ENCODE results near the gene ZNF582. TPM values are rescaled to one million over a fixed set of nuclear protein-coding genes. Genes with fewer than 3 reads are reported as not detected.

The ZNF582 gene
- total and polyA plus RNA-seq, 2 donors (not counting 1 experiment from before 2014, with no cell fraction given), result 4.8 to 10.0 TPM

DNA sequence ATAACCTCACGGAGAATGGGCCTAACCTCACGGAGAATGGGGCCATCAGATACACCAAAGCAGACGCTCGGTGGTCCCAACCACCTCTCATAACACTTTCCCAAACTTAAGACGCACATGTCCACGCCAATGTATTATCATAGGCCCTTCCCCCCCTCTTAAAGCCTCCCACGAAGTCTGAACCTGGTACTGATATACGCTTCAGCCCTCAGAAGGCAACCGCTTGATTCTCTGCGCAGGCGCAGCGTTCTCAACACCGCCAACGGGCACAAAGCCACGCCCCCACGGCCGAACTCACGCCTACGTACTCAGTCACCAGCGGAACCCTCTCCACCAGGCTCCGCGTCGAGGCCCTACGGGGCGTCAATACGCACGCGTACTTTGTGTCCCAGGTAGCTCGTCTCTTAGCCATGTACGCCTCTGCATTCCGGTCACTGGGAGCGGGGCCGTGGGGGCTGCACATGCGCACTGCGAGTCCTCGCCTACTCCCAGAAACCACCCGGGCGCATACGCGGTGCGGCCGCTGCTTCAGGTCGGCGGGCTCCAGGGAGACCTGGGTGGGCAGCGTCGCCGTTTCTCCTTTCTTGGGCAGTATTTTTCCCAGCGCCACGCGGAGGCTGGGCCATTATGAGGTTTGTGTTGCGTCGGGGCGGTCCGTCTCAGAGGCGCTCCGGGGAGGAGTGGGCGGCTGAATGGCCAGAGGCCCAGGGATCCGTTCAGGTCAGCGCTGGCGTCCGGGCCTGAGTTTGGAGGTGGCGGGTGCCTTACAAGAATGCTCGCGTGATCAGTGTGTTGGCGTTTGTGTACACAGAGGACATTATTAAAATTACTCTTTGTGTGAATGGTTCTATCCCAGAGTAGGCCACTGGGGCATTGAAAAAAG lies 25.3 kb downstream of the ZNF582 start:
- Mint-ChIP-seq H3K4me1 (peaks cover 25% of the 10 kb centered on the region), H3K4me3 (peak overlapping the region; percentile 96), H3K9me3 (ENCODE audit: insufficient read depth) (peaks cover 25% of the 10 kb centered on the region), H3K27ac (peak overlapping the region; percentile 90), H3K27me3 (no peaks in the 10 kb centered on the region)
- no peaks in the 10 kb centered on the region for H4K20me1 ChIP-seq (ENCODE audit: control insufficient read depth, insufficient read depth, low read length, poor library complexity, severe bottlenecking)
- peak overlapping the region; percentile 93 for H2AFZ ChIP-seq (ENCODE audit: insufficient read depth, low read depth, low read length, poor library complexity, severe bottlenecking)
- H3K27me3 ChIP-seq (replicated peaks in 1 of 4; ENCODE audit: control extremely low read depth in 1 of 4, control insufficient read depth in 3 of 4, insufficient read depth in 4 of 4, low read length in 3 of 4), result no peaks in the 10 kb centered on the region
- peaks cover 0 to 10% of the 10 kb centered on the region in 2 experiments for H3K36me3 ChIP-seq (replicated peaks in 1 of 2; ENCODE audit: control extremely low read depth in 1 of 2, control insufficient read depth in 1 of 2, extremely low read depth in 1 of 2, insufficient read depth in 2 of 2, low read length in 1 of 2)
- H3K27ac ChIP-seq (ENCODE audit: low read length in 2 of 2), result peak overlapping the region; percentile 78 to 79
- H3K4me1 ChIP-seq (ENCODE audit: control insufficient read depth in 2 of 2, insufficient read depth in 2 of 2, low read length in 2 of 2), result peaks cover 8 to 14% of the 10 kb centered on the region in 2 donors
- peak overlapping the region; percentile 87 for H3K4me2 ChIP-seq (replicated peaks; ENCODE audit: low read depth, low read length, poor library complexity, severe bottlenecking)
- TF ChIP-seq EZH2 (IDR thresholded peaks at IDR 0.05; ENCODE audit: borderline replicate concordance, insufficient read depth, low read depth, low read length, poor library complexity, severe bottlenecking), result no peak
- TF ChIP-seq, protein P1, sequence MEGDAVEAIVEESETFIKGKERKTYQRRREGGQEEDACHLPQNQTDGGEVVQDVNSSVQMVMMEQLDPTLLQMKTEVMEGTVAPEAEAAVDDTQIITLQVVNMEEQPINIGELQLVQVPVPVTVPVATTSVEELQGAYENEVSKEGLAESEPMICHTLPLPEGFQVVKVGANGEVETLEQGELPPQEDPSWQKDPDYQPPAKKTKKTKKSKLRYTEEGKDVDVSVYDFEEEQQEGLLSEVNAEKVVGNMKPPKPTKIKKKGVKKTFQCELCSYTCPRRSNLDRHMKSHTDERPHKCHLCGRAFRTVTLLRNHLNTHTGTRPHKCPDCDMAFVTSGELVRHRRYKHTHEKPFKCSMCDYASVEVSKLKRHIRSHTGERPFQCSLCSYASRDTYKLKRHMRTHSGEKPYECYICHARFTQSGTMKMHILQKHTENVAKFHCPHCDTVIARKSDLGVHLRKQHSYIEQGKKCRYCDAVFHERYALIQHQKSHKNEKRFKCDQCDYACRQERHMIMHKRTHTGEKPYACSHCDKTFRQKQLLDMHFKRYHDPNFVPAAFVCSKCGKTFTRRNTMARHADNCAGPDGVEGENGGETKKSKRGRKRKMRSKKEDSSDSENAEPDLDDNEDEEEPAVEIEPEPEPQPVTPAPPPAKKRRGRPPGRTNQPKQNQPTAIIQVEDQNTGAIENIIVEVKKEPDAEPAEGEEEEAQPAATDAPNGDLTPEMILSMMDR (IDR thresholded peaks at IDR 0.05), result no peak
- peak overlapping the region; percentile 45 to 85 (median 77) for H3K4me3 ChIP-seq (ENCODE audit: control extremely low read depth in 1 of 5, extremely low read depth in 1 of 5, insufficient read depth in 1 of 5, low read depth in 2 of 5, low read length in 4 of 5)
- intact Hi-C loops (cut with micrococcal nuclease), result loop anchor here (1.0 to 2.0 kb wide), 2 partner anchors 25 to 53 kb away; partner anchors contain the start of genes ZNF582 and ZSCAN5A
- H3K9me3 ChIP-seq (ENCODE audit: control extremely low read depth in 1 of 3, control insufficient read depth in 2 of 3, insufficient read depth in 1 of 3, low read length in 2 of 3), result peaks cover 9 to 24% (median 11%) of the 10 kb centered on the region in 3 donors
- H3K79me2 ChIP-seq (ENCODE audit: control insufficient read depth, insufficient read depth, low read length), result peaks cover 5% of the 10 kb centered on the region
- peak overlapping the region; percentile 87 for H3K9ac ChIP-seq (ENCODE audit: low read length)
- ATAC-seq (ENCODE audit: low read depth), result peak; percentile 99
- peak; percentile 93 for DNase-seq
- ChIA-PET POLR2A (interaction anchor here (1.5 kb wide), 1 partner anchor 53 kb away, joined by 3 read pairs; the partner anchor contains the start of gene ZSCAN5A), CTCF (interaction anchor here (1.0 to 2.5 kb wide), 2 partner anchors 20 to 292 kb away, joined by 3 to 6 read pairs; no protein-coding TSS in a partner anchor)
- 12% methylated on average over 61 of the region's 65 CpGs for WGBS (ENCODE audit: insufficient coverage)

DNA sequence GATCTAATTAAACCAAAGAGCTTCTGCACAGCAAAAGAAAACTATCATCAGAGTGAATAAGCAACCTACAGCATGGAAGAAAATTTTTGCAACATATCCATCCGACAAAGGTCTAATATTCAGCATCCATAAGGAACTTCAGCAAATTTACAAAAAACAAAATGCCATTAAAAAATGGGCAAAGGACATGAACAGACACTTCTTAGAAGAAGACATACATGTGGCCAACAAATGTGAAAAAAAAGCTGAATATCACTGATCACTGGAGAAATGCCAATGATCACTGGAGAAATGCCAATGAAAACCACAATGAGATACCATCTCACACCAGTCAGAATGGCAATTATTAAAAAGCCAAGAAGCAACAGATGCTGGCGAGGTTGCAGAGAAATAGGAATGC lies 32.5 kb downstream of the ZNF582 start:
- ChIA-PET POLR2A (no interaction called here), CTCF (no interaction called here)
- H3K9me3 ChIP-seq (ENCODE audit: control extremely low read depth in 1 of 3, control insufficient read depth in 2 of 3, insufficient read depth in 1 of 3, low read length in 2 of 3), result peaks cover 6 to 14% (median 9%) of the 10 kb centered on the region in 3 donors
- Mint-ChIP-seq H3K9me3 (ENCODE audit: insufficient read depth) (peaks cover 43% of the 10 kb centered on the region), H3K27ac (no peak overlapping the region), H3K4me1 (no peaks in the 10 kb centered on the region), H3K4me3 (no peak overlapping the region), H3K27me3 (no peaks in the 10 kb centered on the region)
- H3K4me2 ChIP-seq (replicated peaks; ENCODE audit: low read depth, low read length, poor library complexity, severe bottlenecking), result no peak overlapping the region
- no peaks in the 10 kb centered on the region for H3K4me1 ChIP-seq (ENCODE audit: control insufficient read depth in 2 of 2, insufficient read depth in 2 of 2, low read length in 2 of 2)
- no peak overlapping the region for H3K27ac ChIP-seq (ENCODE audit: low read length in 2 of 2)
- H3K36me3 ChIP-seq (replicated peaks in 1 of 2; ENCODE audit: control extremely low read depth in 1 of 2, control insufficient read depth in 1 of 2, extremely low read depth in 1 of 2, insufficient read depth in 2 of 2, low read length in 1 of 2), result no peaks in the 10 kb centered on the region
- H3K79me2 ChIP-seq (ENCODE audit: control insufficient read depth, insufficient read depth, low read length), result no peaks in the 10 kb centered on the region
- no peak overlapping the region for H2AFZ ChIP-seq (ENCODE audit: insufficient read depth, low read depth, low read length, poor library complexity, severe bottlenecking)
- no peaks in the 10 kb centered on the region for H4K20me1 ChIP-seq (ENCODE audit: control insufficient read depth, insufficient read depth, low read length, poor library complexity, severe bottlenecking)
- ATAC-seq (ENCODE audit: low read depth) (no peak), DNase-seq (no peak)
- TF ChIP-seq EZH2 (IDR thresholded peaks at IDR 0.05; ENCODE audit: borderline replicate concordance, insufficient read depth, low read depth, low read length, poor library complexity, severe bottlenecking), result no peak
- TF ChIP-seq, protein P1 (IDR thresholded peaks at IDR 0.05), result no peak
- no peaks in the 10 kb centered on the region for H3K27me3 ChIP-seq (replicated peaks in 1 of 4; ENCODE audit: control extremely low read depth in 1 of 4, control insufficient read depth in 3 of 4, insufficient read depth in 4 of 4, low read length in 3 of 4)
- H3K9ac ChIP-seq (ENCODE audit: low read length), result no peak overlapping the region
- no peak overlapping the region for H3K4me3 ChIP-seq (ENCODE audit: control extremely low read depth in 1 of 5, extremely low read depth in 1 of 5, insufficient read depth in 1 of 5, low read depth in 2 of 5, low read length in 4 of 5)
- whole genome bisulfite sequencing (ENCODE audit: insufficient coverage), result no CpG with 5 or more reads among the region's 2 CpGs
- intact Hi-C loops (cut with micrococcal nuclease), result no loop called here

Measured in B cell (primary cell).